ENCODE results near the gene CHERP. TPM values are rescaled to one million over a fixed set of nuclear protein-coding genes. Genes with fewer than 3 reads are reported as not detected.
A peak's percentile ranks its signal among the peaks of the same experiment; 100 is the strongest.
"Not testable (repeated sequence)": the region's sequence is repeated elsewhere in the genome, so short reads cannot be mapped to it uniquely, and the experiment has no call there.

Gene CHERP
- total RNA-seq, 1 experiment from 2014 or later: 8.8 TPM

DNA sequence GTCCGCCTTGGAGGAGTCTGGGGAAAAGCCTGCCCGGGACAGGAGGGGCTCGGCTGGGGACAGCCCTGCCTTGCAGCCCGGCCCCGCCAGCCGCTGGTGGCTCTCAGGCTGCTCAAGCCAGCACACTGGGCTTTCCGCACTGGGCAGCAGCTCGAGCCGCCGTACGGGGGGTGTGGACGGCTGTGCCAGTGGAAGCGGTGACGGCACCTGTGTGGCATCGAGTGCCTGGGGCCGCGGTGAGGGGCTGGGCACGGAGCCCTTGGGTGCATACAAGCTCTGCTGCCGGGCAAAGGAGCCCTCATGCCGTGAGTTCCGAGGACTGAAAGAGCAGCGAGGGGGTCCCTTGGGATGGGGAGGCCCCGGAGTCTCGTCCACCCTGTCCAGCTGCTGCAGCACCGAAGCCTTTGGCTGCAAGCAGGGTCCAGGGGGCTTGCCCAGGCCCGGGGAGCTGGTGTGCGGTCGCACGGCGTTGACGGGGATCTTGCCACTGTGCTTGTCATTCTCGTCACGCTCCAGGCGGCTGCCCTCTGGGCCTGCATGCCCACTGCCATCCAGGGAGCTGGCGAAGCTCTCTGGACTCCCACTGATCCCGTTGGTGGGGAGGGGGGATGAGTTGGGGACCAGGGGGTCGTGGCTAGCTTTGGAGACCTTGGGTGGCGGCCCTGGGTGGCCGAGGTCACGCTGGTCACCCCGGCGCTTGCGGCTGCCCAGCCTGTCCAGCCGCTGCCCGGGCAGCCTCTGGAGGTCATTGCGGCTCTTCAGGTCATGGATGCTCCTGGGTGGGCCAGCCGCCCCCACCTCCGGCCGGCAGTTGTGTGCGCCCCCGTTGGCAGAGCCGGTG, 34.7 kb upstream of the CHERP start:
- no peak for DNase-seq (ENCODE audit: low spot score)

DNA sequence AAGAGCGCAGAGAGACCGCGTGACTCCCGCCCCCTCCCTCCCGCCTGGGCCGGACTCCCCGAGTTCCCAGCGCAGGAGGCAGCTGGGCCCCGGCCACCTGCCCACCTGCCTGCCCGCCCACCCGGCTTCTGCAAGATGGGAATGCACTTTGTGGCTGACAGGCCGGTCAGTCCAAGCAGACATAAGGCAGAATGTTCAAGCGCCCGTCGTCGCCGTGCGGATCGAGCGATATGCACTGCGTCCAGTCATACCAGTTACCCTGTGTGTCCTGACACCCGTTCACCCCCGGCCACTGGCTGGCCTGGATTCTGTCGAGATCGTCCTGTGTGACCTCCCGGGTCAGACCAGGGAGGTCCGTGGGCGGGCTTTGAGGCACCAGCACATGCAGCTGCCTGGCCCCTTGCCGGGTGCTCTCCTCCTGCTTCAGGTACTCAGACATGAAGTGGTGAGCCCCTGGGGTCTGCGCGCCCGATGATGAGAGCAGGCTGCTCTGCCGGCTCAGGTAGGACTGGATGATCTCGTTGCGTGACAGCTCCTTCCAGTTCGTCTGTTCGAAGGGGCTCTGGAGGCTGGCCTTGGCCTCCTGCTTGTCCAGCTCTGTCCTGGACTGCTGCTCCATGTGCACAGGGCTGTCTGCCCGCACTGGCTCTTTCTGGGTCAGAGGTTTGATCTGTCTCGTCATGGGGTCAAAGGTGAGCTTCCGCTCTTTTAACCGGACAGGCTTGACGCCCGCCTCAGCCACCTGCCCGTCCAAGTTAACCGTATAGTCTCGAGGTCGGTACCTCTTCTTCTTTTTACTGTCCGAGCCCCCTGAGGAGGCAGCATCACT, 33.8 kb upstream of the CHERP start:
- DNase-seq (ENCODE audit: low spot score): no peak

- DNase-seq (ENCODE audit: low spot score): no peak
These were observed 33.0 kb upstream of the CHERP start for GRCh38 chr19:16575282-16575681.

GRCh38 chr19:16573925-16574324, 31.7 kb upstream of the CHERP start:
- no peak for DNase-seq (ENCODE audit: low spot score)

DNA sequence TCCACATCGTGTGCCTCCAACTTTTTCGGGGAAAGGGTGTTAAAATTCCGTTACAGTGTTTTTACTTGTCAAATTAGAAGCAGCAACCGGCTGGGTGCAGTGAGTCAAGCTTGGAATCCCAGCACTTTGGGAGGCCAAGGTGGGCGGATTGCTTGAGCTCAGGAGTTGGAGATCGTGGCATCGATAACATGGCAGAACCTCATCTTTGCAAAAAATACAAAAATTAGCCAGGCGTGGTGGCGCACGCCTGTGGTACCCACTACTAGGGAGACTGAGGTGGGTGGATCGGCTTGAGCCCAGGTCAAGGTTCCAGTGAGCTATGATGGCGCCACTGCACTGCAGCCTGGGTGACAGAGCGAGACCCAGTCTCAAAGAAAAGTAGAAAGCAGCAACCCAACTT, 31.1 kb upstream of the CHERP start:
- DNase-seq (ENCODE audit: low spot score): no peak

- peak; percentile 91 for DNase-seq (ENCODE audit: low spot score)
These were observed 30.3 kb upstream of the CHERP start, which contains the start of gene SLC35E1 for GRCh38 chr19:16572332-16573211. TSS of gene SLC35E1 (minus strand) at chr19:16572415. CDS start at chr19:16572364, 51 bp downstream.

GRCh38 chr19:16571822-16572331, 29.6 kb upstream of the CHERP start:
- no peak for DNase-seq (ENCODE audit: low spot score)

DNA sequence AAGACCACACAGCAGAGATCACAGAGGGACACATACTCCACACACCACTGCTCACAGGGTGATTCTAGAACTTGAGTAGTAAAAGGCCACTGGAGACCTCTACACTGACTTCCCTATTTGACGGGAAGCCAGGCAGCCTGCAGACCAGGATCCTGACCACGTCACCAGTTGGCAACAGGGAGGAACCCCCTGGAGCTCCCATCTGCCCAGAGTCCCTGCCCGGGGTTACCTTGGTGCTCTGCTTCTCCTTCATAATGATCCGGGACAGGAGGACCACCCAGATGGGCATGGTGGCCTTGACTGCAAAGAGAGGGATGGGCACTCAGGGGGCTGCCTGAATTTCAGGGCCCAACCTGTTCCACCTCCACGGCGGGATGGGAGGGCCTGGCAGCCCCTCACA, 29.0 kb upstream of the CHERP start:
- DNase-seq (ENCODE audit: low spot score): no peak

GRCh38 chr19:16569609-16570320, 27.5 kb upstream of the CHERP start:
- DNase-seq (ENCODE audit: low spot score): no peak

DNA sequence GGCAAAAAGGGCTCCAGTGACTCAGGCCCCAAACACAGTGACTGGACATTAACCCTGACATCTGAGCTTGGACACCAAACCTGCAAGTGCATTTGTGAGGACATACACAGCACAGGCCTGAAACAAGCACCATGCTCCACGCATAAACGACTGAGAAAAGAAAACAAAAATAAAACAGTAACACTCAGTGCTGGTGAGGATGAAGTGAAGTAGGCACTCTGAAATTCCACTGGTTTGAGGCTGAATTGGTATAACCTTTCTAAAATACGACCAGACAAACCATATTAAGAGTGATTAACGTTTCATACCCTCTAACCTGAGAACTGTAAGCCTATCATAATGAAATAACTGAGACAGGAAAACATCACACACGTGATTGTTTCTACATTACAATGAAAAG, 24.5 kb upstream of the CHERP start:
- DNase-seq (ENCODE audit: low spot score): no peak

GRCh38 chr19:16566161-16566560, 23.9 kb upstream of the CHERP start:
- no peak for DNase-seq (ENCODE audit: low spot score)

DNA sequence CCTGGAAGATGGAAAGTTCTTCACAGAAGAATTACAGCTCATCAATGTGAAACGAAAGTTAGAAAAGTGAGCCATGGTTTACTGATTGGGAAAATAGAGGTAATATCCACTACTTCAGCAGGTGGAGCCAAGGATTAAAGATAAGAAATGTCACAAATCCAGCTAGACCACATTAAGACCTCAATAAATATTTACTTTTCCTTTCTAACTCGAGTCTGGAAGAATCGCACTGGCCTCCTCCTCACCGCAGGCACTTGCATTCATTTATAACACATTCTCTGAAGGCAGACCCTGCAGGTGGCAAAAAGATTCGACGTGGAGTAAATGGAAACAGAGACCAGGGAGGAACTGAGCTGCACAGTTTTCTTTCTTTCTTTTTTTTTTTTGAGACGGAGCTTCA, 22.6 kb upstream of the CHERP start:
- peak; percentile 57 for DNase-seq (ENCODE audit: low spot score)

GRCh38 chr19:16562608-16563025, 20.4 kb upstream of the CHERP start:
- DNase-seq (ENCODE audit: low spot score): no peak

GRCh38 chr19:16561382-16561781, 19.1 kb upstream of the CHERP start:
- no peak for DNase-seq (ENCODE audit: low spot score)

GRCh38 chr19:16559780-16560276, 17.6 kb upstream of the CHERP start:
- DNase-seq (ENCODE audit: low spot score): no peak

DNA sequence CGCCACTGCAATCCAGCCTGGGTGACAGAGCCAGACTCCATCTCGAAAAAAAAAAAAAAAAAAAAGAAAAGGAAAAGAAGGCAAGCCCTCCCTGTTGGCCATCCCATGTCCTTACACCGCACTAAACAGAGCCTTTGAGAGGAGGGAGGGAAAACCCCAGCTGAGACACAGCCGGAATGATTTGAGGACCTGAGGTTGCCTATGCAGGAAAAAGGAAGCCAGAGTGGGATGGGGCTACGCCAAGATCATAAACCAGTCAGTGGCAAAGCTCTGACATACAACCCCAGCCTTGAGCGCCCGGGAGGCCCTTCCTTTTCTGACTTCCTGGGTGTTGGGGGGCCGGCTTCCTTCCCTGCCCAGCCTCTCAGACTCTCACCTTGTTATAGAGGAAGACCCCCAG, 12.5 kb upstream of the CHERP start:
- DNase-seq (ENCODE audit: low spot score): no peak

- not testable (repeated sequence) for DNase-seq (ENCODE audit: low spot score)
These were observed 9.7 kb upstream of the CHERP start for GRCh38 chr19:16551902-16552301.

DNA sequence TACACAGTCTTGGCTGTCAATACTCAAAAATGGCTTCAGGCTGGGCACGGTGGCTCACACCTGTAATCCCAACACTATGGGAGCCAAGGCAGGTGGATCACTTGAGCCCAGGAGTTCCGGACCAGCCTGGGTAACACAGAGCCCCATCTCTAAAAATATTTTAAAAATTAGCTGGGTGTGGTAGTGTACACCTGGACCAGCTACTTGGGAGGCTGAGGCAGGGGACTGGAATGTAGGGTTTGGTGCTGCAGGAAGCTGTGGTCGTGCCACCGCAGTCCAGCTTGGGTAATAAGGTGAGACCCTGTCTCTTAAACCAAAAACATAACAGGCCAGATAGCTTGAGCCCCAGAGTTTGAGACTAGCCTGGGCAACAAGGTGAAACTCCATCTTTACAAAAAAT, 6.7 kb upstream of the CHERP start:
- DNase-seq (ENCODE audit: low spot score): no peak

DNA sequence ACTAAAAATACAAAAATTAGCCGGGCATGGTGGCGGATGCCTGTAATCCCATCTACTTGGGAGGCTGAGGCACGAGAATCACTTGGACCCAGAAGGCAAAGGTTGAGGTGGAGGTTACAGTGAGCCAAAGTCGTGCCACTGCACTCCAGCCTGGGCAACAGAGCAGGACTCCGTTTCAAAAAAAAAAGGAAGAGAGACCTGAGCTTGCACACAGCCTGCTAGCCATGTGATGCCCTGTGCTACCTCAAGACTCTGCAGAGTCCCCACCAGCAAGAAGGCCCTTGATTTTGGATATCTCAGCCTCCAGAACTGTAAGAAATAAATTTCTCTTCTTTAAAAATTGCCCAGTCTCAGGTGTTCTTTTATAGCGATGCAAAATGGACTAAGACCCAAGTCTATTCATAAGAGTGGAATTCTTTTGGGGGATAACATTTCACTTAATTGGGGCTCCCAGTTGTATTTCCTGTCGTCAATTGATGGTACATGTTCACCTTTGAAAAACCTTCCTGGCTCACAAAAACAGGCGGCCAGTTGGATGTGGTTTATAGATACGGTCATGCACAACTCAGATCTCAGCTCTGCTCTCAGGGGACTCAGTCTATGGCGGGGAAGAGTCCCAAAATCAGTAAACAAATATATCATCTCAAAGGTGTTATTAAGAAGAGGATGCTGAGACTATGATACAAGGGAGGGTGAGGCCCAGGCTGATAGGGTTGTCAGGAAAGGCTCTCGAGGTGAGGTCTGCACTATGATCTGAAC, 2.4 kb upstream of the CHERP start:
- no peak for DNase-seq (ENCODE audit: low spot score)

- DNase-seq (ENCODE audit: low spot score): not testable (repeated sequence)
These were observed 1.5 kb upstream of the CHERP start for GRCh38 chr19:16543734-16544133.
